ENCODE data around the gene FAM149B1. TPM values are rescaled to one million over a fixed set of nuclear protein-coding genes. Genes with fewer than 3 reads are reported as not detected.

FAM149B1 gene
- total RNA-seq, 1 donor from 2014 or later = 35.9 TPM

DNA sequence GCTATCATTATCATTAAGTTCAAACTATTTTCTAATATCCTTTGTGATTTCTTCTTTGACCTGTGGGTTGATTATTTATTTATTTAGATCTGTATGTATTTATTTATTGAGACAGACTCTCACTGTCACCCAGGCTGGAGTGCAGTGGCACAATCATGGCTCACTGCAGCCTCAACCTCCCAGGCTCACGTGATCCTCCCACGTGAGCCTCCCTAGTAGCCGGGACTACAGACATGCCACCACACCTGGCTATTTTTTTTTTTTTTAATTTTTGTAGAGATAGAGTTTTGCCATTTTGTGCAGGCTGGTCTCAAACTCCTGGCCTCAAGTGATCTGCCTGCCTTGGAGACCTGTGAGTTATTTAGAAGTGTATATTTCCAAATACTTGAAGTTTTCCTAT, 113.2 kb downstream of the FAM149B1 start:
- Mint-ChIP-seq H3K4me1 (ENCODE audit: low read depth) (no peaks in the 10 kb centered on the region), H3K36me3 (ENCODE audit: insufficient read depth) (no peaks in the 10 kb centered on the region), H3K27ac (no peak overlapping the region)

GRCh38 chr10:73287441-73287840, 119.5 kb downstream of the FAM149B1 start:
- Mint-ChIP-seq H3K36me3 (ENCODE audit: insufficient read depth) (peaks cover 8% of the 10 kb centered on the region), H3K4me3 (ENCODE audit: low read depth) (no peak overlapping the region), H3K27ac (no peak overlapping the region), H3K9me3 (ENCODE audit: low read depth) (peaks cover 6% of the 10 kb centered on the region), H3K27me3 (no peaks in the 10 kb centered on the region), H3K4me1 (ENCODE audit: low read depth) (no peaks in the 10 kb centered on the region)
- TF ChIP-seq, protein P1, sequence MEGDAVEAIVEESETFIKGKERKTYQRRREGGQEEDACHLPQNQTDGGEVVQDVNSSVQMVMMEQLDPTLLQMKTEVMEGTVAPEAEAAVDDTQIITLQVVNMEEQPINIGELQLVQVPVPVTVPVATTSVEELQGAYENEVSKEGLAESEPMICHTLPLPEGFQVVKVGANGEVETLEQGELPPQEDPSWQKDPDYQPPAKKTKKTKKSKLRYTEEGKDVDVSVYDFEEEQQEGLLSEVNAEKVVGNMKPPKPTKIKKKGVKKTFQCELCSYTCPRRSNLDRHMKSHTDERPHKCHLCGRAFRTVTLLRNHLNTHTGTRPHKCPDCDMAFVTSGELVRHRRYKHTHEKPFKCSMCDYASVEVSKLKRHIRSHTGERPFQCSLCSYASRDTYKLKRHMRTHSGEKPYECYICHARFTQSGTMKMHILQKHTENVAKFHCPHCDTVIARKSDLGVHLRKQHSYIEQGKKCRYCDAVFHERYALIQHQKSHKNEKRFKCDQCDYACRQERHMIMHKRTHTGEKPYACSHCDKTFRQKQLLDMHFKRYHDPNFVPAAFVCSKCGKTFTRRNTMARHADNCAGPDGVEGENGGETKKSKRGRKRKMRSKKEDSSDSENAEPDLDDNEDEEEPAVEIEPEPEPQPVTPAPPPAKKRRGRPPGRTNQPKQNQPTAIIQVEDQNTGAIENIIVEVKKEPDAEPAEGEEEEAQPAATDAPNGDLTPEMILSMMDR (IDR thresholded peaks at IDR 0.05; ENCODE audit: unreplicated experiment) = no peak
- DNase-seq (ENCODE audit: low spot score, unreplicated experiment) = no peak

More for the DNA sequence above, 113.2 kb downstream of the FAM149B1 start:
- H3K9me3 Mint-ChIP-seq (ENCODE audit: low read depth) = no peaks in the 10 kb centered on the region
- DNase-seq (ENCODE audit: low spot score, unreplicated experiment) = no peak
- no peaks in the 10 kb centered on the region for H3K27me3 Mint-ChIP-seq
- H3K4me3 Mint-ChIP-seq (ENCODE audit: low read depth) = no peak overlapping the region
- TF ChIP-seq, protein P1 (IDR thresholded peaks at IDR 0.05; ENCODE audit: unreplicated experiment) = no peak

DNA sequence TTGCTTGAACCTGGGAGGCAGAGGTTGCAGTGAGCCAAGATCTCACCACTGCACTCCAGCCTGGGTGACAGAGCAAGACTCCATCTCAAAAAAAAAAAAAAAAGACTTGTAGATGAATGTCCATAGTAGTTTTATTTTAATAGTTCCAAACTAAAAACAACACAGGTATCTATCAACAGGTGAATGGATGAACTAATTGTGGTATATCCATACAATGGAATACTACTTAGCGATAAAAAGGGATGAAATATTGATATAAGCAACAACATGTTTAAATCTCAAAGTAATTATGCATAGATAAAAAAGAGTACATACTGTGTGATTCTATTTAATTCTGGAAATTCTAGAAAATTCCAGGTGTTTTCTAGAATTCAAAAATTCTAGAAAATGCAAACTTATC, 122.0 kb downstream of the FAM149B1 start:
- no peak for DNase-seq (ENCODE audit: low spot score, unreplicated experiment)
- H3K4me3 Mint-ChIP-seq (ENCODE audit: low read depth) = no peak overlapping the region
- no peaks in the 10 kb centered on the region for H3K4me1 Mint-ChIP-seq (ENCODE audit: low read depth)
- no peaks in the 10 kb centered on the region for H3K27me3 Mint-ChIP-seq
- no peak overlapping the region for H3K27ac Mint-ChIP-seq
- peaks cover 6% of the 10 kb centered on the region for H3K9me3 Mint-ChIP-seq (ENCODE audit: low read depth)
- TF ChIP-seq, protein P1 (IDR thresholded peaks at IDR 0.05; ENCODE audit: unreplicated experiment) = no peak
- peaks cover 8% of the 10 kb centered on the region for H3K36me3 Mint-ChIP-seq (ENCODE audit: insufficient read depth)

DNA sequence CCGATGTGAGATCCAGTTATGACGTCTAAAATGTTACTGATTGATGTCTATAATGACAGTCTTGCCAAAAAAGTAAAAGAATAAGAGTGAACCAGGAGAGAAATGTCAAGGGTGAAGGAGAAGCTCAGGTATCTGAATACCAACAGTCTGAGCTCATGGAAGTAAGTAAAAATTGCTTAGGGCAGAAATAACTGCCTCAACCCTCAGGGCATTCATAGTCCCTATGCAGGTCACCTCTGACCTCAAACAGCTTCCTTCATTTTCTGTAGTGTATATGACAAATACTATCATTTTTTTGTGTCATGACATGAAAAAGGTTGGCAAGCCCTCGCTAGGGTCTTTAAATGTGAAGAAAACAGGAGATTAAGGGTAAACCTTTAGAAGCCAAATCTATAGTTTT, 125.5 kb downstream of the FAM149B1 start:
- Mint-ChIP-seq H3K27ac (no peak overlapping the region), H3K36me3 (ENCODE audit: insufficient read depth) (peaks cover 8% of the 10 kb centered on the region), H3K4me3 (ENCODE audit: low read depth) (no peak overlapping the region), H3K4me1 (ENCODE audit: low read depth) (no peaks in the 10 kb centered on the region), H3K27me3 (no peaks in the 10 kb centered on the region), H3K9me3 (ENCODE audit: low read depth) (peaks cover 6% of the 10 kb centered on the region)
- DNase-seq (ENCODE audit: low spot score, unreplicated experiment) = no peak
- TF ChIP-seq, protein P1 (IDR thresholded peaks at IDR 0.05; ENCODE audit: unreplicated experiment) = no peak

Other genes with a start within 250 kb of the FAM149B1 start
- 3.8 and 4.0 TPM in 2 replicates for gene PLA2G12B, start 213.3 kb upstream of the FAM149B1 start, total RNA-seq
- 25.4 TPM in 2 replicates for gene P4HA1, start 71.3 kb upstream of the FAM149B1 start, total RNA-seq
- gene NUDT13, start 57.7 kb upstream of the FAM149B1 start, total RNA-seq = 3.7 and 3.8 TPM in 2 replicates
- gene ECD, start 111 bp upstream of the FAM149B1 start, total RNA-seq = 28.8 and 29.7 TPM in 2 replicates
- 46.8 and 47.1 TPM in 2 replicates for gene DNAJC9, start 79.1 kb downstream of the FAM149B1 start, total RNA-seq
- 84.7 and 86.3 TPM in 2 replicates for gene MRPS16, start 84.5 kb downstream of the FAM149B1 start, total RNA-seq
- gene CFAP70, start 190.7 kb downstream of the FAM149B1 start, total RNA-seq = 5.3 and 5.6 TPM in 2 replicates
- 58.9 and 68.2 TPM in 2 replicates for gene ANXA7, start 245.9 kb downstream of the FAM149B1 start, total RNA-seq